Ascending aorta (tissue), 2 donors: ENCODE results near the gene RAD51AP1. TPM values are rescaled to one million over a fixed set of nuclear protein-coding genes. Genes with fewer than 3 reads are reported as not detected.
A peak's percentile ranks its signal among the peaks of the same experiment; 100 is the strongest.

ENCODE experiments used
- DNase-seq, 2 donors: peaks; one replicate each; pipeline ENCODE4 v3.0.0-alpha.2; 2019; ENCODE audit warnings: low spot score in 2 of 2
- H3K27ac ChIP-seq, 2 donors: fragments of 200-600 bp; sonication (generic); one replicate each; pipeline ENCODE4 v1.5.1; 2016 to 2017; ENCODE audit warnings: mild to moderate bottlenecking in 1 of 2
- H3K27me3 ChIP-seq: fragments of 200-600 bp; sonication (generic); one replicate; pipeline ENCODE4 v1.5.1; 2017
- H3K36me3 ChIP-seq, 2 donors: fragments of 200-600 bp; sonication (generic); one replicate each; pipeline ENCODE4 v1.5.1; 2016
- H3K4me1 ChIP-seq, 2 donors: fragments of 200-600 bp; sonication (generic); one replicate each; pipeline ENCODE4 v1.5.1; 2016 to 2017; ENCODE audit warnings: mild to moderate bottlenecking in 1 of 2
- H3K4me3 ChIP-seq, 2 donors: fragments of 200-600 bp; sonication (generic); one replicate each; pipeline ENCODE4 v1.5.1; 2016 to 2017; ENCODE audit warnings: mild to moderate bottlenecking in 1 of 2
- H3K9me3 ChIP-seq, 2 donors: fragments of 200-600 bp; sonication (generic); one replicate each; pipeline ENCODE4 v1.5.1; 2016
- CTCF ChIP-seq, 3 experiments: fragments of 200-600 bp in 2 of 3; fragments of 450-650 bp in 1 of 3; sonication (generic) in 2 of 3; IDR thresholded peaks; one replicate each; pipeline ENCODE4 v1.5.1; 2016 to 2019; ENCODE audit warnings: antibody characterized with exemption in 3 of 3, mild to moderate bottlenecking in 1 of 3, moderate library complexity in 1 of 3
- intact Hi-C: fragments of 100-400 bp; cut with DNase I; formaldehyde crosslinking; loops from one replicate; pipeline ENCODE4 v1.15.1; 2023
- total RNA-seq: library from RNA; depleted of rRNA; stranded (reverse); fragments of >200 nt; gene quantifications from one replicate; pipeline ENCODE4 v1.1.0, GENCODE V29; 2016

The RAD51AP1 gene
- total RNA-seq, 1 donor from 2014 or later, result not detected

- Histone ChIP-seq H3K36me3 (no peaks in the 10 kb centered on the region), H3K27ac (no peak within 1 kb of the TSS), H3K4me3 (peak within 1 kb of the TSS; percentile 1 to 60), H3K4me1 (peaks cover 0 to 7% of the 10 kb centered on the region in 2 donors), H3K9me3 (no peaks in the 10 kb centered on the region), H3K27me3 (no peaks in the 10 kb centered on the region)
- intact Hi-C loops, result no loop called here
- no peak for TF ChIP-seq CTCF (IDR thresholded peaks at IDR 0.05)
- peak; percentile 23 to 75 for DNase-seq
Observed at GRCh38 chr12:4562034-4562657, 23.5 kb downstream of the RAD51AP1 start, which contains the start of gene DYRK4. DYRK4 (plus strand) TSS chr12:4562208; CDS start chr12:4562246, 38 bp downstream.

GRCh38 chr12:4563336-4563735 is 24.6 kb downstream of the RAD51AP1 start:
- Histone ChIP-seq H3K4me1 (peaks cover 0 to 7% of the 10 kb centered on the region in 2 donors), H3K27me3 (no peaks in the 10 kb centered on the region), H3K27ac (no peak overlapping the region), H3K4me3 (no peak overlapping the region), H3K9me3 (no peaks in the 10 kb centered on the region), H3K36me3 (no peaks in the 10 kb centered on the region)
- no peak for DNase-seq
- no peak for TF ChIP-seq CTCF (IDR thresholded peaks at IDR 0.05)
- intact Hi-C loops, result no loop called here

- DNase-seq, result no peak
- Histone ChIP-seq H3K4me1 (peaks cover 0 to 7% of the 10 kb centered on the region in 2 donors), H3K9me3 (no peaks in the 10 kb centered on the region)
Observed at GRCh38 chr12:4564818-4565217, 26.1 kb downstream of the RAD51AP1 start.

GRCh38 chr12:4566474-4566873 is 27.8 kb downstream of the RAD51AP1 start:
- no peaks in the 10 kb centered on the region for H3K27me3 ChIP-seq
- DNase-seq, result no peak
- intact Hi-C loops, result no loop called here
- H3K36me3 ChIP-seq, result no peaks in the 10 kb centered on the region
- no peaks in the 10 kb centered on the region for H3K9me3 ChIP-seq
- TF ChIP-seq CTCF (IDR thresholded peaks at IDR 0.05), result no peak
- no peak overlapping the region for H3K4me3 ChIP-seq
- peaks cover 0 to 7% of the 10 kb centered on the region in 2 donors for H3K4me1 ChIP-seq
- H3K27ac ChIP-seq, result no peak overlapping the region

More at GRCh38 chr12:4564818-4565217, 26.1 kb downstream of the RAD51AP1 start:
- no peaks in the 10 kb centered on the region for H3K27me3 ChIP-seq
- H3K27ac ChIP-seq, result no peak overlapping the region
- intact Hi-C loops, result no loop called here
- no peaks in the 10 kb centered on the region for H3K36me3 ChIP-seq
- H3K4me3 ChIP-seq, result no peak overlapping the region
- no peak for TF ChIP-seq CTCF (IDR thresholded peaks at IDR 0.05)

GRCh38 chr12:4567073-4567881 is 28.6 kb downstream of the RAD51AP1 start:
- no peaks in the 10 kb centered on the region for H3K4me1 ChIP-seq
- H3K36me3 ChIP-seq, result no peaks in the 10 kb centered on the region
- DNase-seq, result no peak
- TF ChIP-seq CTCF (IDR thresholded peaks at IDR 0.05), result no peak
- H3K27ac ChIP-seq, result no peak overlapping the region
- H3K4me3 ChIP-seq, result no peak overlapping the region
- no peaks in the 10 kb centered on the region for H3K27me3 ChIP-seq
- intact Hi-C loops, result no loop called here
- H3K9me3 ChIP-seq, result no peaks in the 10 kb centered on the region
